NCI-H146 (cell line): ENCODE results near the gene WHRN.

Experiments
- DNase-seq: peaks from one replicate; lab custom pipeline; 2025; lab: John Stamatoyannopoulos, UW

Gene WHRN

DNA sequence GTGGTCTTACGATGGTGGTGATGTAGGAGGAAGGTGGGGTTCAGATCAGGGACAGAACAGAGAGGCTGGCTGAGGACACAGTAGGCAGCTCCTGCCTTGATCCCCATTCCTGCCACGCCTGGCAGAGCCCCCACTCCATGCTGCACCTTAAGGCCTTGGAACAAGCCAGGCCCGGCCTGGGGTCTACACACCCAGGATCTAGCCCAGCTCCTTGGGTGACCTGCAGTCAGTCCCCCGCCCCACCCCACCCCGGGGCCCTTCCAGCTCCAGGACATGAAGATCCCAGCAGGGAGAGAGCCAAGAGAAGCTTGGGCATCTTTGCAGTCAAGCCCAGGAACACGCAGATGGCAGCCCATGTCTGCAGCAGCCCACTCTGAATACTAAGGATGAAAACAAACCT is 34.7 kb downstream of the WHRN start:
- no peak for DNase-seq

GRCh38 chr9:114470121-114470520 is 35.2 kb downstream of the WHRN start:
- DNase-seq = no peak

GRCh38 chr9:114469091-114469853 is 36.0 kb downstream of the WHRN start:
- DNase-seq = no peak

DNA sequence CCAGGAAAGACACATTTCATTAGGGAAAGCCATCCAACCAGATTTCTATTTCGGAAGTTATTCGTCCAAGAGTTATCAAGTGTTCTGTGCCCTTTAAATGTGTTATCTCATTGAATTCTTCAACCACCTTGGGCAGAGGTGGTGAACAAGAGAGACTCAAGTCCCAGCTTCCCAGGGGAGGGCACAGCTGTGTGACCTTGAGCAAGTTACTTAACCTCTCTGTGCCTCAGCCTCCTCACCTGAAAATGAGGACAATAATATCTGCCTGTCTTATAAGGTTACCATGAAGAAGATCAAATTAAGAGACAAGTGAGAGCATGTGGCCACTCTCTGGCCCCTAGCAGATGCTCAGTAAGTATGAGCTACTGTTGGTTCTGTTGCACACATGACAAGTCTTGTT is 37.4 kb downstream of the WHRN start:
- DNase-seq = no peak

- DNase-seq = no peak
Measured at GRCh38 chr9:114467226-114467750, 38.0 kb downstream of the WHRN start.

GRCh38 chr9:114465906-114466900 is 39.1 kb downstream of the WHRN start:
- DNase-seq = no peak

GRCh38 chr9:114465417-114465816 is 39.9 kb downstream of the WHRN start:
- no peak for DNase-seq

DNA sequence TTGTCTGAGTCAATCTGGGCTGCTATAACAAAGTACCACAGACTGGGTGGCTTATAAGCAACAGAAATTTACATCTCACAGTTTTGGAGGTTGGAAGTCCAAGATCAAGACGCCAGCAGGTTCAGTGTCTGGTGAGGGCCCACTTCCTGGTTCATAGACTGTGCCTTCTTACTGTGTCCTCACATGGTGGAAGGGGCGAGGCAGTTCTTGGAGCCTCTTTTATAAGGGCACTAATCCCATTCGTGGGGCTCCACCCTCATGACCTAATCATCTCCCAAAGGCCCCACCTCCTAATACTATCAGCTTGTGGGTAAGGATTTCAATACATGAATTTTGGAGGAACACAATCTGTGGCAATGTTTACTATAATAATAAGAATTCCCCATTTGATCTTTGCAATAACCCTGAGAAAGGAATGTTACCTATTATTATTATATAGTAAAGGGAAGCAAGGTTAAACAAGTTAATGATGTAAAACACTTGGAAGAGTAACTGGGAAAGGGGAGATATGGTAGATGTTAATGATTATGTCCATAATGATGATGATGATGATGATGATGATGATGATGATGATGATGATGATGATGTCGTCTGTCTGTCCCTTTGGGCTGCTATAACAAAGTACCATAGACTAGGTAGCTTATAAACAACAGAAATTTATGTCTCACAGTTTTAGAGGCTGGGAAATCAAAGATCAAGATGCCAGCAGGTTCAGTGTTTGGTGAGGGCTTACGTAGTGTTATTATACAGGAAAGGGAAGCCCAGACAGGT is 40.8 kb downstream of the WHRN start:
- DNase-seq = no peak

DNA sequence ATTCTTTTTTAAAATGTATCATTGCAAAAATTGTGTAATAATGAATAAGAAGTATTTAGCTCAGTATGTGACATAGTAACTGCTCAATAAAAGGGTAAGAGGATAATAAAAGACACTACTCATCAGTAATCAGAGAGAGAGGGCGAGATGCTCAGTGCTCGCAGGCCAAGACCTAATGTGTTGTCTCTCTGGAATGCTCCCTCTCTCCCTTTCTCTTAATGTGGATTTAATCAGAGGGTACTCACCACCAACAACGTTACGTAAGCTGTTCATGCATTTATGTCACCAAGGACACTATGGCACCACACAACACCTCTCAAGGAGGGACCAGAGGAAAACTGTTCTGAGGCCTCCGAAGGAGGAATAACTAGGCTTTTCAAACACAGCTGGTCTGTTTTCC is 42.5 kb downstream of the WHRN start:
- DNase-seq = no peak

- no peak for DNase-seq
Measured at GRCh38 chr9:114461468-114461867, 43.8 kb downstream of the WHRN start.

- DNase-seq = peak; percentile 62
Measured at GRCh38 chr9:114460513-114461199, 44.6 kb downstream of the WHRN start.

DNA sequence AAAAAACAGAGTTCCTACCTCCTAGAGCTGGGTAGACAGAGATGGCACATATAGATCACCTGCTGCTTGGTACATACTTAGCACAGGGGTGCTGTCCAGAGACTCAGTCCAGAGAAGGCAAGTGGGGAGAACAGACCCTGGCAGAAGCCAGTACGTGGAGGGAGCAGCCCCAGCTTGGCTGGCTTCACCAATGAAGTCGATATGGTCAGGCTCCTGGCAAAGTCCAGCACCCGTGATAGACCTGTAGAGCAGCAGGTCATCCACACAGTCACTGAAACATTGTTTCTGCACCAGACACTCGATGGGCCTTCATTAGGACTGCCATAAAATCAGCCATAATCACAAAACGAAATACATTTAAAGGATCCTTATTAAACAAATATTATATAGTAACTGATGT is 45.8 kb downstream of the WHRN start:
- no peak for DNase-seq

DNA sequence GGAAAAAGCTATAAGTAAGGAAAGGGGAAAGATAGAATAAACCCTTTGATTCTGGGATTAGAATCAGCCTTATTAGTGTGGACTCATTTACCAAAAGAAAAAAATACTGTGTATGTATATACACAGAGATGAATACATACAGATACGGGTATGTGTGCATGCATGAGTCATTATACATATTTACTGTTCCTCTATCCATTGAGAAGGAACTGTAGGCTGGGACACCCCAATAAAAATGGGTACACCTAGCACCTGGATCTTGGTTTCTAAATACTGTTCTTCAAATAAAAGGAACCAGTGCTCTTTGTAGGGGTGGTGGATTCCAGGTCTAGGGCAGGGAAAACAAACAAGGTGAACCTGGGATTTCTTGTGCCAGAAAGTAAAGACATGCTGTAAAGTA is 48.3 kb downstream of the WHRN start:
- DNase-seq = no peak

GRCh38 chr9:114454652-114455051 is 50.6 kb downstream of the WHRN start:
- no peak for DNase-seq

DNA sequence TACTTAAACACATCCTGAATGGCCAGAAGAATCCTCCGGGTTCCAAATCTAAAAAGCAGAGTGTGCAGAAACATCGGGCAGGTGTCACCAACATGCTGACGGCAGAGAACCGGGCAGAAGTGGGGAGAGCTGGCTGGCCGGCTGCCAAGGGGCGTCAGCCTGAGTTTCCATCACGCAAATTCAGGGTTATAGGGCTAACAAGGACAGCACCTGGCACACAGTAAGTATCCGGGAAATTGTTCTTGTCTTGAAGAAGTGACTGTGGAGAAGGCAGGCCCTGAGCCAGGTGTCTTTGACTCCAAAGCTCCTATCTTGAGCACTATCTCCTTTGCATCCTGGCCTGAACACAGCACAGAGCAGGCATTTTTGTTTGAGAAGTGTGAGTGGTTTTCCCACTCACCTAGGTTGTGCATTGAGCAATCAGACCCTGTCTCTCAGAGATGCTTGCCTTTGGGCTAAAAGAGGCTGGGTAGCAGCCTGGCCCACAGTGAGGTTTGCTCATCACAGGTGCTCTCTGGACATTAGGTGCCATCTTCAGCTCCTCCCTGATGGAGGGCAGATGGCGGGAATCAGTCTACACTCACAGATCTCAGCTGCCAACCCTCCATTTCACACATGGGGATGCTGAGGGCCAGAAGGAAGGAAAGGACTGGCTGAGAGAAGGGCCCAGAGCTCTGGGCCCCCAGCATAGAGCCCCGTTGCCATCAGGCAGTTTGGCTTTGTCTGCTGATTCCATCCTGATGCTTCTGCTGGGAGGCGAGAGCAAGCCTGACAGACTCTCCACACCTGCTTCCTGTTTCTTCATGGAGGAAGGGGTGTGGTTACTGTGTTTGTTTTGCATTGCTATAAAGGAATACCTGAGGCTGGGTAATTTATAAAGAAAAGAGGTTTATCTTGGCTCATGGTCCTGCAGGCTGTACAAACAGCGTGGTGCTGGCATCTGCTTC is 52.8 kb downstream of the WHRN start:
- DNase-seq = peak; percentile 53

DNA sequence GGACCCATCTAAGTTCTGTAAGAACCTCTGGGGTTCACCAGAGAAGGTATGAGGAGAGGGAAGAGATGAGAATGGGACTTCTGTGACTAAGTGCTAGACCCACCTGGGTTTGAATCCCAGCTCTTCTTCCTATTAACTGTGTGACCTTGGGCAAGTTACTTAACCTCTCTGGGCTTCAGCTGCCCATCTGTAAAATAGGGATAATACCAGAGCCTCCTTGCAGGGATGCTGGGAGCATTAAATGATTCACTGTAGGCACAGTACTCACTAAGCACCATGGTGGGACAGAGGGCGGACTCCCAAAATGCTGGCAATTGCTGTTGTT is 53.6 kb downstream of the WHRN start:
- no peak for DNase-seq

DNA sequence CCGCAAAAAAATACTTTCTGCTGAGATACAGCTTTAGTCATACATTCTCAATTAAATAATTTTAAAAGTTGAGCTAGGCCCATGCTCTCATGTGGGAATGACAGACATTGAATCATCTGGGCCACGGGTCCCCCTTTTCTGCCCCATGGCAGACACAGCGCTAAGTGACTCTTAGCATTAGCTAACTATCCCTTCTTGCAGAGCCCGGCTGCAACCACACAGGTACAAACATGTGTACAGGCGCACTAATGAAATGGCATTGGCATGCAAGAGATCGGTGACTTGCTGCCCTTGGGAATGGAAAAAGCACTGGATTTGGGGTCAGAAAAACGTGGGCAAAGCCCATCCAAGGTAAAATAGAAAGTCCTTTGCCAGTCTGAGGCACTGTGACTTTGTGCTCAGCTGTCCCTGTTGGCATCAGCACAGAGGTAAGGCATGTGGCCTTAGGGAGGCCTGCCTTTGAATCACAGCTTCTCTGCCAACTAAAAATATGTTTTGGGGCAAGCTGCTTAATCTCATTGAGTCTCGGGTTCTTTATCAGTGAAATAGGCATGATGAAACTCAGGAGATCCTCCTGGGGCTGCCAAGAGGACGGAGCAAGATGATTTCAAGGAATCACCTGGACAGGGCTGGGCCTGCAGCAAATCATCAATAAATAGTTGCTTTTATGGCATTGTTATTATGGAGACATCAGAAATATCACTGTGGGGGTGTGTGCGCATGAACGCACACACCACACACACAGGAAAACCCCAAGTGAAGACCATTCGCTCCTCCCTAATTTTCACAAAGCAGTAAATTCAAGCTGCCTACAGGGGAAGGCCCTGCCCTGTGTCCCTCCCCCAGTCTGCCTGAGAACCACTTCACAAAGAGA is 54.2 kb downstream of the WHRN start:
- DNase-seq = no peak

GRCh38 chr9:114450181-114450580 is 55.1 kb downstream of the WHRN start:
- DNase-seq = no peak

- no peak for DNase-seq
Measured at GRCh38 chr9:114449236-114449635, 56.0 kb downstream of the WHRN start.
